Measurements from ENCODE around the gene IQGAP3.
A peak's percentile ranks its signal among the peaks of the same experiment; 100 is the strongest.
"Not testable (repeated sequence)": the region's sequence is repeated elsewhere in the genome, so short reads cannot be mapped to it uniquely, and the experiment has no call there.

Gene IQGAP3

DNA sequence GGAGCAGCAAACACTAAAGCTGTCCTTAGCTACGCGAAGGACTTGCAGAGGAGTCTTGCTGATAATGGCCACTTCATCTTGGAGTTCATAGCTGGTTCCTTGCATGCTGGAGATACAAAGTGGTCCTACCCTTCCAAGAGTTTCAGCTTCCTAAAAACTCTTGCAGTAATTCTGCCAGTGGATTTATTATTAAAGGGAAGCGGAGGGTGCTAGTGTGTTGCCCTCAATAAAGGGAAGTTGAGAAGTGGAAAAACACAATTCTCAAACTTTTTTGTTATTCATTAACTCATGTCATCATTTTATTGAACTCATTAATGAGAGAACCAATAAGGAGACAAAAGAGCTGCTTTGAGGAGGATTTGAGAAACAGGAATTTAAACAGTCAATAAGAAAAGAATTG lies 40.3 kb upstream of the IQGAP3 start:
- DNase-seq (ENCODE audit: low read depth) = no peak
- H3K4me3 ChIP-seq (ENCODE audit: low read length) = no peak overlapping the region
- TF ChIP-seq, protein P1, sequence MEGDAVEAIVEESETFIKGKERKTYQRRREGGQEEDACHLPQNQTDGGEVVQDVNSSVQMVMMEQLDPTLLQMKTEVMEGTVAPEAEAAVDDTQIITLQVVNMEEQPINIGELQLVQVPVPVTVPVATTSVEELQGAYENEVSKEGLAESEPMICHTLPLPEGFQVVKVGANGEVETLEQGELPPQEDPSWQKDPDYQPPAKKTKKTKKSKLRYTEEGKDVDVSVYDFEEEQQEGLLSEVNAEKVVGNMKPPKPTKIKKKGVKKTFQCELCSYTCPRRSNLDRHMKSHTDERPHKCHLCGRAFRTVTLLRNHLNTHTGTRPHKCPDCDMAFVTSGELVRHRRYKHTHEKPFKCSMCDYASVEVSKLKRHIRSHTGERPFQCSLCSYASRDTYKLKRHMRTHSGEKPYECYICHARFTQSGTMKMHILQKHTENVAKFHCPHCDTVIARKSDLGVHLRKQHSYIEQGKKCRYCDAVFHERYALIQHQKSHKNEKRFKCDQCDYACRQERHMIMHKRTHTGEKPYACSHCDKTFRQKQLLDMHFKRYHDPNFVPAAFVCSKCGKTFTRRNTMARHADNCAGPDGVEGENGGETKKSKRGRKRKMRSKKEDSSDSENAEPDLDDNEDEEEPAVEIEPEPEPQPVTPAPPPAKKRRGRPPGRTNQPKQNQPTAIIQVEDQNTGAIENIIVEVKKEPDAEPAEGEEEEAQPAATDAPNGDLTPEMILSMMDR (conservative IDR thresholded peaks at IDR 0.05; ENCODE audit: low read depth, low read length) = no peak

DNA sequence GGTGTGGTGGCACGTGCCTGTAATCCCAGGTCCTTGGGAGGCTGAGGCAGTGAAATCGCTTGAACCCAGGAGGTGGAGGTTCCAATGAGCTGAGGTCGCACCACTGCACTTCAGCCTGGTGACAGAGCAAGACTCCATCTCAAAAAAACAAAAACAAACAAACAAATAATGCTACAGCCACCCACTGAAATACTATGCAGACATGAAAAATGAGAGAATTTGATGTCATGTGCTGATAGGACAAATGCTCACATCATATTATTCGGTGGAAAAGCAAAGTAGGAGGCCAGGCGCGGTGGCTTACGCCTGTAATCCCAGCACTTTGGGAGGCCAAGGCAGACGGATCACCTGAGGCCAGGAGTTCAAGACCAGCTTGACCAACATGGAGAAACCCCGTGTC lies 37.7 kb upstream of the IQGAP3 start:
- DNase-seq (ENCODE audit: low read depth); H3K4me3 ChIP-seq (ENCODE audit: low read length): not testable (repeated sequence)

DNA sequence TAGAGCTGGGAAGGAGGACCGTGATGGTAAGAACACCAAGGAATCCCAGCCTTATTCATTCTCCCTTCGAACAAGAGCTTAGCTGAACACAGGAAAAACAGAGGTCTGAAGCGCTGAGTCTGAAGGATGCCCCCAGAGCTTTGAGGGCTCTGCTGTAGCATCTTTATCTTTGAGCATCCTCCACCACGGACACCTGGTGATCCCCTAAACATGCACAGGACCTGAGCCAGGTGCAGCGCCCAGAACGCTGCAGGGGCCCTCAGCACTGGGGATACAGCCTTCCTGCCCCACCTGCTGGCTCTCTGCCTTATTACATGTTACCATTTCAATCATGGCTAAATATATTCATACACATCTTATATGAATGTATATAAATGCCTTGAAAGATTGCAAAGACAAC lies 36.6 kb upstream of the IQGAP3 start:
- TF ChIP-seq, protein P1 (conservative IDR thresholded peaks at IDR 0.05; ENCODE audit: low read depth, low read length) = peak; percentile 72

DNA sequence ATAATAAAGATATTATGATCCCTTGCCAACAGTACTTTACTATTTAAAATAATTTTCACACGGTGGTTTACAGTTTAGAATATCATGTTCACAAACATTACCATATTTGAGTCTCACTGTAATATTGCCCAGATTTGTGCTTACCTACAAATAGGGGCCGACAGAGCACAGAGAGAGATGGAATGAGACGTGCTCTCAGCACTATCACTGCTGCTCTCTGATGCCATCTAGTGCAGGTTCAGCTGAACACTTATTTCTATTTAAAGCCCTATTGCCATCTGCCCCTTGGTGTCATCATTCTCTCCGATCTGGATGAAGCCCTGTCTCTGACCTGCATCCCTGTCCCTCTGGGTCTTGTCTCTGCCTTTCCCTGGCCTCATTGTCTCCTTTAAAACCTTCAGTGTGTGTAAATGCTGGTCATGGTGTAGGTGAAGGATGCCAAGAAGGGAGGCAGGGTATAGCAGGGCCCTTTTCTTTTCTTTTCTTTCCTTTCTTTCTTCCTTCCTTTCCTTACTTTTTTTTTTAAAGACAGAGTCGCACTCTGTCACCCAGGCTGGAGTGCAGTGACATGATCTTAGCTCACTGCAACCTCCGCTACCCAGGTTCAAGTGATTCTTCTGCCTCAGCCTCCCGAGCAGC lies 35.8 kb upstream of the IQGAP3 start:
- no peak overlapping the region for H3K4me3 ChIP-seq (ENCODE audit: low read length)
- DNase-seq (ENCODE audit: low read depth) = no peak
- TF ChIP-seq, protein P1 (conservative IDR thresholded peaks at IDR 0.05; ENCODE audit: low read depth, low read length) = peak; percentile 81

More for the DNA sequence above, 36.6 kb upstream of the IQGAP3 start:
- no peak for DNase-seq (ENCODE audit: low read depth)
- H3K4me3 ChIP-seq (ENCODE audit: low read length) = no peak overlapping the region

DNA sequence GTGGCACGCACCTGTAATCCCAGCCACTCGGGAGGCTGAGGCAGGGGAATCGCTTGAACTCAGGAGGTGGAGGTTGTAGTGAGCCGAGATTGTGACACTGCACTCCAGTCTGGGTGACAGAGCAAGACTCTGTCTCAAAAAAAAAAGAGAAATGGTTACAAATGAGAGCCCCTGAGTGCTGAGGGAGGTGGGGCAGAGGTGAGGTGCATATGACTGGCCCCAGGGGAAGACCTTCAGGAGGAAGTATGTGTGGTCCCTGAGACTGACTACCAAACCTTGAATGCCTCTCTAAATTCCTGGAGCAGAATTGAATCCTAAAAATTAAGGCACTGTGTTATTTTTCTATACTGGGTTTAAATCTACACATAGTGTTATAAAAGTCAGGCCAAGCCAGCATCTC lies 35.0 kb upstream of the IQGAP3 start:
- not testable (repeated sequence) for H3K4me3 ChIP-seq (ENCODE audit: low read length); DNase-seq (ENCODE audit: low read depth)

DNA sequence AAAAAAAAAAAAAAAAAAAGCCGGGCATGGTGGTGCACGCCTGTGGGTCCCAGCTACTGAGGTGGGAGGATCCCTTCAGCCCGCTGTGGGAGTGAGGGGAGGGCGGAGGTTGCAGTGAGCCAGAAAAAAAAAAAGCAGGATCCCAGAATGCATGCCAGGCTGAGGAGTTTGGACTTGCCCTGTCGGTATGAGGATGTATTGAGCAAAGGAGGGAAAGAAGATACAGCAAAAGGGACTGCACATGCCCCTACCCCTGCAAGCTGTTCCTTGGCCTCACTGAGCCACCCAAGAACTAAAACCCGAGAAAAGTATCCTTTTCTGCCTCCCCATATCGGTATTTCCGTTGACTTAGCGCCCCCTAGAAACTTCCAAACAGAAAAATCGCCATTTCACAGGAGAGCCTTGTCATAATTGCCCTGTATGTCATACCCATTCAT lies 30.2 kb upstream of the IQGAP3 start:
- TF ChIP-seq, protein P1 (conservative IDR thresholded peaks at IDR 0.05; ENCODE audit: low read depth, low read length) = peak; percentile 51
- no peak for DNase-seq (ENCODE audit: low read depth)
- H3K4me3 ChIP-seq (ENCODE audit: low read length) = no peak overlapping the region

DNA sequence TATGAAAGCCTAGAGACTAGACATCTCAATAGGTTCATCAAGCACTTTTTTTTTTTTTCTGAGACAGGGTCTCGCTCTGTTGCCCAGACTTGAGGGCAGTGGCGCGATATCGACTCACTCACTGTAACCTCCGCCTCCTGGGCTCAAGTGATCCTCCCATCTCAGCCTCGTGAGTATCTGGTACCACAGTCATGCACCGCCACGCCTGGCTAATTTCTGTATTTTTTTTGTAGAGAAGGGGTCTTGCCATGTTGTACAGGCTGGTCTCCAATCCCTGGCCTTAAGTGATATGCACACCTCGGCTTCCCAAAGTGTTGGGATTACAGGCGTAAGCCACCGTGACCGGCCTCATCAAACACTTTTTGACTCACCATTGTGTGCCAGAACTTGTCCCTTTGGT lies 29.5 kb upstream of the IQGAP3 start:
- no peak for DNase-seq (ENCODE audit: low read depth)
- TF ChIP-seq, protein P1 (conservative IDR thresholded peaks at IDR 0.05; ENCODE audit: low read depth, low read length) = no peak
- H3K4me3 ChIP-seq (ENCODE audit: low read length) = peak overlapping the region; percentile 91

DNA sequence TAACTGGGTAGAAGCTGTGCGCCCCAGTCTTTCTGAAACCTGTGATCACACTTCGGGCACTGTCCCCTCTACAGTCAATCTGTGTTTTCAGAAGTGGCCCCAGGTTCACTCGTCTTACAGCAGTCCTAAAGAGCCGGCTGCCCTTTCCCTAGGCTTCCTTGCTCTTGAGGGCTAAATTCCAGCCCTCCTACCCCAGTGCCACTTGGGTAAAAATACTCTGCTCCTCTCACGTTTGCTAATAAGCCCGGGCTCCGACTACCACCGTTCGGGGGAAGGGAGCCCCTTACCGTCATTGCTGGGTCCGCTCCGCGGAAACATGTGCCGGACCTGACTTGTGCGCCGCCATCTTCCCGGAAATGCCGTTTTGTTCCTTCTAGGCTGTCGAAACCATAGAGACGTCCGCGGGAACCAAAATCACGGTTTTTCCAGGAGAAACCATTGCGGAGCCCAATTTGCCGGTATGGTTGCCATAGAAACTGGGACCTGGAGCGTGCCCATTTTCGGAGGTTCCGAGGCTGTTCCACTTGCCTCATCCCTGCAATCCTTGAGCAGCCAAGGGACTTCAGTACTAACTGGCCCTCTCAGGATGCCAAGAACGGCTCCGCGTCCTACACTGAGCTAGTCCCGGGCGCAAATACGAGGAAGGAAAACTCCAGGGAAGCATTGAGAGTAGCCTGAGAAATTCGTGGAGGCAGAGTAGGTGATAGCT lies 28.9 kb upstream of the IQGAP3 start, which contains the start of gene GPATCH4:
GPATCH4 (minus strand) TSS at position 358 of the 709 bp plus-strand sequence.
- TF ChIP-seq, protein P1 (conservative IDR thresholded peaks at IDR 0.05; ENCODE audit: low read depth, low read length) = no peak
- DNase-seq (ENCODE audit: low read depth) = no peak
- H3K4me3 ChIP-seq (ENCODE audit: low read length) = peak within 1 kb of the TSS; percentile 91
